Left lung (tissue), 14 donors: ENCODE results near the gene TRAPPC1. TPM values are rescaled to one million over a fixed set of nuclear protein-coding genes. Genes with fewer than 3 reads are reported as not detected.

ENCODE experiments used
- ATAC-seq: fragments of 200-7000 bp; cut with Tn5 transposase; one replicate; pipeline ENCODE4 v1.9.1; 2020; ENCODE audit warnings: moderate library complexity
- DNase-seq, 4 donors: peaks; one replicate each; pipeline ENCODE4 v3.0.0-alpha.2; 2013 to 2020
- H3K27ac ChIP-seq, 2 donors: fragments of 200-600 bp; sonication (generic) in 1 of 2; one replicate each; pipeline versions ENCODE4 v1.5.0 to v1.8.0; 2020 to 2021
- H3K27me3 ChIP-seq, 2 donors: fragments of 200-600 bp; sonication (generic) in 1 of 2; one replicate each; pipeline versions ENCODE4 v1.5.0 to v1.8.0; 2020 to 2021
- H3K36me3 ChIP-seq, 2 donors: fragments of 200-600 bp; sonication (generic) in 1 of 2; one replicate each; pipeline versions ENCODE4 v1.5.0 to v1.8.0; 2020 to 2021
- H3K4me1 ChIP-seq, 2 donors: fragments of 200-600 bp; one replicate each; pipeline ENCODE4 v1.8.0; 2021
- H3K4me3 ChIP-seq, 2 donors: fragments of 200-600 bp; sonication (generic) in 1 of 2; one replicate each; pipeline versions ENCODE4 v1.5.0 to v1.8.0; 2020 to 2021; ENCODE audit warnings: mild to moderate bottlenecking in 1 of 2
- H3K9me3 ChIP-seq, 2 donors: fragments of 200-600 bp; sonication (generic) in 1 of 2; one replicate each; pipeline versions ENCODE4 v1.5.0 to v1.8.0; 2020 to 2021
- intact Hi-C, 2 donors: fragments of 100-400 bp; cut with DNase I; formaldehyde crosslinking; loops; one replicate each; pipeline versions ENCODE4 v1.11.2 to v1.14.2; 2022
- long read RNA-seq, 12 donors: library from polyadenylated mRNA in 2 of 12; unstranded in 2 of 12; transcript quantifications; one replicate each; pipeline ENCODE4 v2.0.0 and lab custom pipeline, GENCODE V29; 2019 to 2026
- polyA plus RNA-seq, 6 donors: library from polyadenylated mRNA; unstranded; fragments of 120-200 nt; gene quantifications; one replicate each; pipeline ENCODE4 v1.2.1, GENCODE V29; 2013; ENCODE audit not compliant: insufficient read length in 6 of 6
- total RNA-seq, 2 donors: library from RNA; stranded (reverse); fragmentation: NEBNext Ultra II Directional; extraction: Animal tissue kit (Norgen Biotek cat#: 25700); gene quantifications; one replicate each; pipeline ENCODE4 v1.2.1, GENCODE V29; 2021
- TF ChIP-seq, protein P1 (sequence below), 2 donors: fragments of 200-600 bp; sonication (generic) in 1 of 2; IDR thresholded peaks; one replicate each; pipeline versions ENCODE4 v1.5.0 to v1.8.0; 2021; ENCODE audit warnings: antibody characterized with exemption in 2 of 2
- donor health status: DM: no; HTN: yes; CAD: no.
- donor health status: DM: no; HTN: no; CAD: no.

Gene TRAPPC1, protein sequence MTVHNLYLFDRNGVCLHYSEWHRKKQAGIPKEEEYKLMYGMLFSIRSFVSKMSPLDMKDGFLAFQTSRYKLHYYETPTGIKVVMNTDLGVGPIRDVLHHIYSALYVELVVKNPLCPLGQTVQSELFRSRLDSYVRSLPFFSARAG
- 100 to 1,000 TPM; 141 to 181 TPM for total RNA-seq
- polyA plus RNA-seq, result 100 to 1,000 TPM; 123 to 151 (median 139) TPM
- long read RNA-seq, donor 1, transcript TRAPPC1-202 (5 exons, 759 nt), result minor isoform, 18 of 126 reads
- long read RNA-seq, donor 1, transcript TRAPPC1-201 (4 exons, 811 nt), result major isoform, 83 of 126 reads
- long read RNA-seq, donor 1, partial matches to known transcripts, result 24 of 126 reads
- long read RNA-seq, donor 1, other reads (novel, unspliced or antisense), result 0 of 126 reads
- long read RNA-seq, donor 2, transcript TRAPPC1-202 (5 exons, 759 nt), result minor isoform, 12 of 95 reads
- long read RNA-seq, donor 2, transcript TRAPPC1-201 (4 exons, 811 nt), result major isoform, 56 of 95 reads
- long read RNA-seq, donor 2, partial matches to known transcripts, result 24 of 95 reads
- long read RNA-seq, donor 2, other reads (novel, unspliced or antisense), result 0 of 95 reads
- long read RNA-seq, donor 3, transcript TRAPPC1-201 (4 exons, 811 nt), result major isoform, 48 of 86 reads
- long read RNA-seq, donor 3, transcript TRAPPC1-202 (5 exons, 759 nt), result minor isoform, 18 of 86 reads
- long read RNA-seq, donor 3, partial matches to known transcripts, result 12 of 86 reads
- long read RNA-seq, donor 3, other reads (novel, unspliced or antisense), result 7 of 86 reads
- long read RNA-seq, donor 4, transcript TRAPPC1-201 (4 exons, 811 nt), result major isoform, 21 of 28 reads
- long read RNA-seq, donor 4, transcript TRAPPC1-202 (5 exons, 759 nt), result minor isoform, 6 of 28 reads
- long read RNA-seq, donor 4, partial matches to known transcripts, result 0 of 28 reads
- long read RNA-seq, donor 4, other reads (novel, unspliced or antisense), result 1 of 28 reads
- long read RNA-seq, donor 5, transcript TRAPPC1-201 (4 exons, 811 nt), result major isoform, 56 of 68 reads
- long read RNA-seq, donor 5, transcript TRAPPC1-202 (5 exons, 759 nt), result minor isoform, 10 of 68 reads
- long read RNA-seq, donor 5, partial matches to known transcripts, result 0 of 68 reads
- long read RNA-seq, donor 5, other reads (novel, unspliced or antisense), result 0 of 68 reads
- long read RNA-seq, donor 6, transcript TRAPPC1-202 (5 exons, 759 nt), result minor isoform, 7 of 51 reads
- long read RNA-seq, donor 6, transcript TRAPPC1-201 (4 exons, 811 nt), result major isoform, 44 of 51 reads
- long read RNA-seq, donor 6, partial matches to known transcripts, result 0 of 51 reads
- long read RNA-seq, donor 6, other reads (novel, unspliced or antisense), result 0 of 51 reads
- long read RNA-seq, donor 7, transcript TRAPPC1-201 (4 exons, 811 nt), result major isoform, 24 of 29 reads
- long read RNA-seq, donor 7, partial matches to known transcripts, result 0 of 29 reads
- long read RNA-seq, donor 7, other reads (novel, unspliced or antisense), result 0 of 29 reads
- long read RNA-seq, donor 8, transcript TRAPPC1-202 (5 exons, 759 nt), result minor isoform, 9 of 61 reads
- long read RNA-seq, donor 8, transcript TRAPPC1-201 (4 exons, 811 nt), result major isoform, 48 of 61 reads
- long read RNA-seq, donor 8, partial matches to known transcripts, result 0 of 61 reads
- long read RNA-seq, donor 8, other reads (novel, unspliced or antisense), result 0 of 61 reads
- long read RNA-seq, donor 9, partial matches to known transcripts, result 0 of 1 reads
- long read RNA-seq, donor 9, other reads (novel, unspliced or antisense), result 0 of 1 reads
- long read RNA-seq, donor 10, transcript TRAPPC1-202 (5 exons, 759 nt), result minor isoform, 5 of 29 reads
- long read RNA-seq, donor 10, transcript TRAPPC1-201 (4 exons, 811 nt), result major isoform, 21 of 29 reads
- long read RNA-seq, donor 10, partial matches to known transcripts, result 0 of 29 reads
- long read RNA-seq, donor 10, other reads (novel, unspliced or antisense), result 2 of 29 reads
- long read RNA-seq, donor 11, result 0 reads
- long read RNA-seq, donor 12, transcript TRAPPC1-202 (5 exons, 759 nt), result minor isoform, 10 of 41 reads
- long read RNA-seq, donor 12, transcript TRAPPC1-201 (4 exons, 811 nt), result major isoform, 27 of 41 reads
- long read RNA-seq, donor 12, partial matches to known transcripts, result 0 of 41 reads
- long read RNA-seq, donor 12, other reads (novel, unspliced or antisense), result 0 of 41 reads

DNA sequence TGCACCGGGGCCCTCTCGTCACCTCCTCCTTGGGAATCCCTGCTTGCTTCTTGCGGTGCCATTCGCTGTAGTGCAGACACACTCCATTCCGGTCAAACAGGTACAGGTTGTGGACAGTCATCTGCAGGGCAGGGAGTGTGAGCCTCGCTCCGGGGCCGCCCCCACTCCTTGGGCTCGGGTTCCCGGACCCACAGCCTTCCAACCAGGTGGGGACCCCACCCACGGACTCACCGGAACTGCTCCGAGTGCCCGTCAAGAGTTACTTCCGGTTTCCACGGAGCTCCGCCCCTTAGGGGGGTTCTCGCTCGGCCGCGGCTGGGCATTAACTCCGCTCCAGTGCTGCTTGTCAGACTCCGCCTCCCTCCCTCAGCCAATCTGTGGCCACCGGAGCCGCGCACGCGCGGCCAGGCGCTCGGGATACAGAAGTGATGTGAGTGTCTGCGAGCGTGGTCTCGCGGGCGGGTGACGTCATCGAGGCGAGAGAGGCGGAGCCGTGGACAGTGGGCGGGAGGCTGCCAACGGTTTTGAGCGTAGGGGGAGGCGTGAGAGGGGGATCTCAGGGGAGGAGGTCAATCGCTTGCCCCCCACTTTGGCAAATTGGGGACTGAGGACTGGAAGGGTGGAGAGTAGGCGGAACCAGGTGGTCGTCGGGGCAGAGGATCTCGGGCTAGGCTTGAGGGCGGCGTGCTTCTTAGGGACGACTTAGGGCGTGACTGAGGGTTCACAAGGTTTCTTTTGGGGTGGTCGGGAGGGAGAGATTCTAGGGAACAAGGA, at the start of gene TRAPPC1, which contains the start of gene CNTROB:
Gene TRAPPC1, minus strand, starts transcription at position 238 of the 774 bp plus-strand sequence. Its CDS starts 117 bp downstream, at position 121.
Gene CNTROB, plus strand, starts transcription at position 498 of the 774 bp plus-strand sequence. CDS start 874 bp downstream, outside the sequence.
- Histone ChIP-seq H3K4me3 (peak within 1 kb of the TSS; percentile 77 to 79), H3K27ac (peak within 1 kb of the TSS; percentile 65 to 91), H3K27me3 (no peaks in the 10 kb centered on the region), H3K4me1 (peaks cover 13 to 42% of the 10 kb centered on the region in 2 donors), H3K36me3 (peaks cover 0 to 38% of the 10 kb centered on the region in 2 donors), H3K9me3 (no peaks in the 10 kb centered on the region)
- peak; percentile 96 for ATAC-seq
- intact Hi-C loops, result no loop called here
- TF ChIP-seq, protein P1, sequence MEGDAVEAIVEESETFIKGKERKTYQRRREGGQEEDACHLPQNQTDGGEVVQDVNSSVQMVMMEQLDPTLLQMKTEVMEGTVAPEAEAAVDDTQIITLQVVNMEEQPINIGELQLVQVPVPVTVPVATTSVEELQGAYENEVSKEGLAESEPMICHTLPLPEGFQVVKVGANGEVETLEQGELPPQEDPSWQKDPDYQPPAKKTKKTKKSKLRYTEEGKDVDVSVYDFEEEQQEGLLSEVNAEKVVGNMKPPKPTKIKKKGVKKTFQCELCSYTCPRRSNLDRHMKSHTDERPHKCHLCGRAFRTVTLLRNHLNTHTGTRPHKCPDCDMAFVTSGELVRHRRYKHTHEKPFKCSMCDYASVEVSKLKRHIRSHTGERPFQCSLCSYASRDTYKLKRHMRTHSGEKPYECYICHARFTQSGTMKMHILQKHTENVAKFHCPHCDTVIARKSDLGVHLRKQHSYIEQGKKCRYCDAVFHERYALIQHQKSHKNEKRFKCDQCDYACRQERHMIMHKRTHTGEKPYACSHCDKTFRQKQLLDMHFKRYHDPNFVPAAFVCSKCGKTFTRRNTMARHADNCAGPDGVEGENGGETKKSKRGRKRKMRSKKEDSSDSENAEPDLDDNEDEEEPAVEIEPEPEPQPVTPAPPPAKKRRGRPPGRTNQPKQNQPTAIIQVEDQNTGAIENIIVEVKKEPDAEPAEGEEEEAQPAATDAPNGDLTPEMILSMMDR (IDR thresholded peaks at IDR 0.05), result no peak
- DNase-seq, result peak; percentile 100

DNA sequence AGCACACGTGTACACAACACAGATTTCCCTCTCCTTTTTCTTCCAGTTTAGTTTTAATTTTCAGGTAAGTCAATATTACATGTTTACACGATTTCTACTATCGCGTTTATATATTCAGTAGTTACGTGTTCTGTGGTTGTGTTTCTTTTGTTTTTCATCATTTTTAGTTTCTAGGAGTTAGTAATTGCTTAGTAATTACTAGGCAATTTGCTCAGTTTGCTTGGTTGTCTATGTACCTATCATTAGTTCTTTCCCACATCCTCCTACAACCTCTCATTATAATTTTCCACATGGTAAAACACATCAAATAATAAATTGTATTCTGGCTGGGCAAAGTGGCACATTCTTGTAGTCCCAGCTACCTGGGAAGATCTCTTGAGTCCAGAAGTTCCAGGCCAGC, 46.1 kb upstream of the TRAPPC1 start:
- no peaks in the 10 kb centered on the region for H3K36me3 ChIP-seq
- no peak overlapping the region for H3K27ac ChIP-seq
- peaks cover 9 to 27% of the 10 kb centered on the region in 2 donors for H3K9me3 ChIP-seq
- H3K4me3 ChIP-seq, result no peak overlapping the region
- H3K27me3 ChIP-seq, result peaks cover 0 to 7% of the 10 kb centered on the region in 2 donors
- no peak for DNase-seq
- intact Hi-C loops, result no loop called here
- no peaks in the 10 kb centered on the region for H3K4me1 ChIP-seq
- ATAC-seq, result no peak
- TF ChIP-seq, protein P1 (IDR thresholded peaks at IDR 0.05), result no peak

DNA sequence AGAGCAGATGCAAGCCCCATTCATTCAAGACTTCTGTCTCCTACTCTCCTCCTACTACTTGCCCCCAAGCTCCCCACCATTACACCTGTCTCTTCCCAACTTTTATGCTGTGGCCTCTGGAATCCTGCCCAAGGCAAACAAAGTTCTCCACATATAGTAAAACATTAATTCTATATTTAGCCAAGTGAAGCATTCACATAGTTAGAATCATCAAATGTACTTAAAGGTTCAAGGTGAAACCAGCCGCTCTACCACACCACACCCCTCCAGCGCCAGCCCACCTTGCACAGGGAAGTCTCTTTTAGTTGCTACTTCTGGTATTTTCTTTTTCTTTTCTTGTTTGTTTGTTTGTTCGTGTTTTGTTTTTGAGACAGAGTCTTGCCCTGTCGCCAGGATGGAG, 45.3 kb upstream of the TRAPPC1 start:
- intact Hi-C loops, result no loop called here
- Histone ChIP-seq H3K27me3 (peaks cover 0 to 7% of the 10 kb centered on the region in 2 donors), H3K27ac (no peak overlapping the region), H3K4me3 (no peak overlapping the region), H3K9me3 (peaks cover 9 to 27% of the 10 kb centered on the region in 2 donors), H3K4me1 (no peaks in the 10 kb centered on the region), H3K36me3 (no peaks in the 10 kb centered on the region)
- TF ChIP-seq, protein P1 (IDR thresholded peaks at IDR 0.05), result no peak
- ATAC-seq (no peak), DNase-seq (no peak)
